PC-9 (cell line): Measurements from ENCODE around the gene PDIA6. TPM values are rescaled to one million over a fixed set of nuclear protein-coding genes. Genes with fewer than 3 reads are reported as not detected.

Experiments
- BruUV-seq: library from RNA; stranded (reverse); fragments of 400-500 nt; replicated peaks from 2 replicates; lab custom pipeline; 2021; lab: Mats Ljungman, UMichigan
- CTCF ChIA-PET: fragments of 300-600 bp; sonication (Branson Sonifier 250); formaldehyde crosslinking; loops from one replicate; lab custom pipeline; 2022; ENCODE audit warnings: antibody characterized with exemption; lab: Charles Lee
- POLR2A ChIA-PET: fragments of 300-600 bp; sonication (Branson Sonifier 250); formaldehyde crosslinking; loops from one replicate; lab custom pipeline; 2022; ENCODE audit warnings: antibody characterized with exemption; ENCODE audit not compliant: unreplicated experiment; lab: Charles Lee
- DNase-seq, 2 experiments: peaks; one replicate each; pipeline versions ENCODE4 v3.0.0 to v3.0.0-alpha.2; 2015 to 2022; ENCODE audit warnings: mixed read lengths in 1 of 2
- H2AFZ ChIP-seq: fragments of 200-600 bp; sonication (generic); 2 replicates; pipeline ENCODE4 v1.8.1; 2017; ENCODE audit warnings: antibody characterized with exemption
- H3F3A ChIP-seq: fragments of 200-600 bp; sonication (generic); 2 replicates; pipeline ENCODE4 v1.8.1; 2017; ENCODE audit warnings: antibody characterized with exemption, mild to moderate bottlenecking, low read depth; ENCODE audit not compliant: insufficient read depth
- H3K27ac ChIP-seq: fragments of 200-600 bp; sonication (generic); 2 replicates; pipeline ENCODE4 v1.6.1; 2016; ENCODE audit warnings: mixed run types
- H3K27me3 ChIP-seq: fragments of 200-600 bp; sonication (generic); 2 replicates; pipeline ENCODE4 v1.6.1; 2016; ENCODE audit warnings: low read depth, mixed run types; ENCODE audit not compliant: insufficient read depth
- H3K36me3 ChIP-seq: fragments of 200-600 bp; sonication (generic); 2 replicates; pipeline ENCODE4 v1.6.1; 2016; ENCODE audit warnings: low read depth, mixed run types
- H3K4me1 ChIP-seq: fragments of 200-600 bp; sonication (generic); replicated peaks from 2 replicates; pipeline ENCODE4 v1.6.1; 2016; ENCODE audit warnings: mixed run types; ENCODE audit not compliant: insufficient read depth
- H3K4me2 ChIP-seq: fragments of 200-600 bp; sonication (generic); 2 replicates; pipeline ENCODE4 v1.6.1; 2017; ENCODE audit warnings: mixed run types
- H3K4me3 ChIP-seq: fragments of 200-600 bp; sonication (generic); 2 replicates; pipeline ENCODE4 v1.6.1; 2016; ENCODE audit warnings: mixed run types
- H3K79me2 ChIP-seq: fragments of 200-600 bp; sonication (generic); 2 replicates; pipeline ENCODE4 v1.6.1; 2017; ENCODE audit warnings: low read depth, mixed run types
- H3K9me2 ChIP-seq: fragments of 200-600 bp; sonication (generic); 2 replicates; pipeline ENCODE4 v1.8.1; 2017; ENCODE audit warnings: mild to moderate bottlenecking; ENCODE audit not compliant: insufficient read depth
- H3K9me3 ChIP-seq: fragments of 200-600 bp; sonication (generic); 2 replicates; pipeline ENCODE4 v1.8.1; 2016; ENCODE audit warnings: low read depth; ENCODE audit not compliant: insufficient read depth
- H4K20me1 ChIP-seq: fragments of 200-600 bp; sonication (generic); 2 replicates; pipeline ENCODE4 v1.8.1; 2017; ENCODE audit not compliant: insufficient read depth
- EZH2 ChIP-seq: fragments of 200-600 bp; sonication (generic); IDR thresholded peaks from 2 replicates; pipeline ENCODE4 v1.8.0; 2017; ENCODE audit warnings: antibody characterized with exemption, low read depth
- intact Hi-C: fragments of 100-400 bp; cut with micrococcal nuclease; formaldehyde crosslinking; loops from one replicate; pipeline ENCODE4 v1.10.0; 2022; ENCODE audit not compliant: unreplicated experiment
- total RNA-seq: library from RNA; stranded (reverse); gene quantifications from 2 replicates; pipeline ENCODE4 v1.2.3, GENCODE V29; 2021
- TF ChIP-seq, protein P1 (sequence below): fragments of 200-600 bp; sonication (generic); conservative IDR thresholded peaks from 2 replicates; pipeline ENCODE4 v1.6.1; 2017; ENCODE audit warnings: mixed run types, antibody characterized with exemption, mild to moderate bottlenecking, moderate library complexity

Gene PDIA6
- total RNA-seq, 1 experiment from 2014 or later = 170 TPM

DNA sequence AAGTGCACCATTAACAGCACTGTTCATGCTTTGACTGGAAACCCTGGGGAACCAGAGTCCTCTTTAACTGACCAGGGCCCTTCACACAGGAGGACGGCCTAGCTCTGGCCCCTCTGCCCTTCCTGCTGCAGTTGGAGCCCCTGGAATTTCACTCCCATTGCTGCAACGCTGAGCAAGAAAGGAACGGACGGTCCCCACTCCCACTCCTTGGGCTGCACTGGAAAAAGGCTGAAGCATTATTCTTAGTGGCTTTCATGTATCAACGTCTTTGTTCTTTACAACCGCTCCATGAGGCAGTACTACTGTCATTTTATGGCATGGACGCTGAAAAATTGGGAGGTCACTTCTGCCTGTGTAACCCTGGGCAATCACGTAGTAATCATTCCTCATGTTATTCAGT is 9.9 kb downstream of the PDIA6 start:
- Histone ChIP-seq H3F3A (peaks cover 26% of the 10 kb centered on the region; the same call in 1 of the 2 replicates), H3K9me3 (no peaks in the 10 kb centered on the region), H2AFZ (no peak overlapping the region), H3K4me2 (no peak overlapping the region), H3K27ac (no peak overlapping the region), H3K27me3 (no peaks in the 10 kb centered on the region), H3K4me1 (no peaks in the 10 kb centered on the region), H3K36me3 (peaks cover 26% of the 10 kb centered on the region), H3K9me2 (no peaks in the 10 kb centered on the region), H3K4me3 (no peak overlapping the region), H3K79me2 (peaks cover 76% of the 10 kb centered on the region), H4K20me1 (peaks cover 78% of the 10 kb centered on the region)
- BruUV-seq = no TSS peak
- CTCF ChIA-PET = no interaction called here
- no peak for DNase-seq
- POLR2A ChIA-PET = no interaction called here
- intact Hi-C loops = no loop called here
- TF ChIP-seq, protein P1, sequence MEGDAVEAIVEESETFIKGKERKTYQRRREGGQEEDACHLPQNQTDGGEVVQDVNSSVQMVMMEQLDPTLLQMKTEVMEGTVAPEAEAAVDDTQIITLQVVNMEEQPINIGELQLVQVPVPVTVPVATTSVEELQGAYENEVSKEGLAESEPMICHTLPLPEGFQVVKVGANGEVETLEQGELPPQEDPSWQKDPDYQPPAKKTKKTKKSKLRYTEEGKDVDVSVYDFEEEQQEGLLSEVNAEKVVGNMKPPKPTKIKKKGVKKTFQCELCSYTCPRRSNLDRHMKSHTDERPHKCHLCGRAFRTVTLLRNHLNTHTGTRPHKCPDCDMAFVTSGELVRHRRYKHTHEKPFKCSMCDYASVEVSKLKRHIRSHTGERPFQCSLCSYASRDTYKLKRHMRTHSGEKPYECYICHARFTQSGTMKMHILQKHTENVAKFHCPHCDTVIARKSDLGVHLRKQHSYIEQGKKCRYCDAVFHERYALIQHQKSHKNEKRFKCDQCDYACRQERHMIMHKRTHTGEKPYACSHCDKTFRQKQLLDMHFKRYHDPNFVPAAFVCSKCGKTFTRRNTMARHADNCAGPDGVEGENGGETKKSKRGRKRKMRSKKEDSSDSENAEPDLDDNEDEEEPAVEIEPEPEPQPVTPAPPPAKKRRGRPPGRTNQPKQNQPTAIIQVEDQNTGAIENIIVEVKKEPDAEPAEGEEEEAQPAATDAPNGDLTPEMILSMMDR = no peak
- no peak for TF ChIP-seq EZH2

DNA sequence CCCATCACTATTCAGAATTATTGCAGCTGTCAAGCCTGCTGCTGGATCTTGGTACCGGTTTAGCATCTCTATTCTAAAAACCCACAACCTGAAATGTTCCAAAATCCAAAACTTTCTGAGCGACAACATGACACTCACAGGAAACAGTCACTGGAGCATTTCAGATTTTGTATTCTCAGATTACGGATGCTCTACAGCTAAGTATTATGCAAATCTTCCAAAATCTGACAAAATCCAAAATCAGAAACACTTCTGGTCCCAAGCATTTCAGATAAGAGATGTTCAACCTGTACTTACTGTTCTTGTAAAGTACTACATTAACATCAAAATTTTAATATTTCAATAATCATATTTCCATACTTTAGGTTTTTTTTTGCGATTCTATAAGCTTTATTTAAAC is 12.4 kb downstream of the PDIA6 start:
- Histone ChIP-seq H3K79me2 (peaks cover 67% of the 10 kb centered on the region), H3K27me3 (no peaks in the 10 kb centered on the region), H3K4me3 (no peak overlapping the region), H3K4me1 (no peaks in the 10 kb centered on the region), H3K9me2 (no peaks in the 10 kb centered on the region), H3K27ac (no peak overlapping the region), H3K9me3 (no peaks in the 10 kb centered on the region), H3K36me3 (peaks cover 46% of the 10 kb centered on the region), H2AFZ (no peak overlapping the region), H3F3A (peaks cover 26% of the 10 kb centered on the region; the same call in 1 of the 2 replicates), H3K4me2 (no peak overlapping the region), H4K20me1 (peaks cover 81% of the 10 kb centered on the region)
- no peak for TF ChIP-seq EZH2
- TF ChIP-seq, protein P1 = no peak
- ChIA-PET POLR2A (interaction anchor here (0.6 kb wide), 1 partner anchor 9 kb away, joined by 3 read pairs; no protein-coding TSS in a partner anchor), CTCF (no interaction called here)
- DNase-seq = no peak
- intact Hi-C loops = no loop called here
- BruUV-seq = no TSS peak

DNA sequence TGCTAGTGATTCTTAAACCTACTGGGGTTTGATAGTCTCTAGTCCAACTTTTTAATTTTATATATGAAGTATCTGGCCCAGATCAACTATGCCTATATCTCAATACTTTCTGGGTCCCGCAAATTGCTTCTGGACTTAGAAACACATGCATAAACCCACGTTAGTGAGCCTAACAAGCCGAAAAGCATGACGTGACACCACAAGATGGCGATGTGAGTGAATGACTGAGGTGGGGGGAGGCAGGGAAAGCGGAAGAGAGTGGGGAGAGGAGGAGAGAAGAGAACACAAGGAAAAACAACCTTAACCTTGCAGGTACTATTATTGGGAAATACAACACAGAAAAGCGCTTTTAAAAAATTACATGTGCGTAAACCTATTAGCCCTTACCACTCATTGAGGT is 13.8 kb downstream of the PDIA6 start:
- Histone ChIP-seq H3K27ac (no peak overlapping the region), H4K20me1 (peaks cover 80% of the 10 kb centered on the region), H3K9me3 (no peaks in the 10 kb centered on the region), H3F3A (peaks cover 26% of the 10 kb centered on the region; the same call in 1 of the 2 replicates), H2AFZ (no peak overlapping the region), H3K79me2 (peaks cover 67% of the 10 kb centered on the region), H3K4me3 (no peak overlapping the region), H3K36me3 (peaks cover 52% of the 10 kb centered on the region), H3K4me1 (no peaks in the 10 kb centered on the region), H3K9me2 (no peaks in the 10 kb centered on the region), H3K27me3 (no peaks in the 10 kb centered on the region), H3K4me2 (no peak overlapping the region)
- intact Hi-C loops = no loop called here
- BruUV-seq = no TSS peak
- no peak for DNase-seq
- TF ChIP-seq, protein P1 = no peak
- no peak for TF ChIP-seq EZH2
- ChIA-PET CTCF (interaction anchor here (0.7 kb wide), 1 partner anchor 33 kb away, joined by 3 read pairs; no protein-coding TSS in a partner anchor), POLR2A (no interaction called here)
